Breast epithelium (tissue), 4 donors: ENCODE data around the gene CFAP46. TPM values are rescaled to one million over a fixed set of nuclear protein-coding genes. Genes with fewer than 3 reads are reported as not detected.

ENCODE experiments used
- DNase-seq, 2 donors: peaks; one replicate each; pipeline ENCODE4 v3.0.0-alpha.2; 2019; ENCODE audit warnings: low spot score in 2 of 2
- H3K27ac ChIP-seq, 2 donors: fragments of 200-600 bp; sonication (generic) in 1 of 2; one replicate each; pipeline ENCODE4 v1.5.1; 2016 to 2019; ENCODE audit warnings: mild to moderate bottlenecking in 1 of 2
- H3K27me3 ChIP-seq, 2 donors: fragments of 200-600 bp; sonication (generic) in 1 of 2; one replicate each; pipeline versions ENCODE4 v1.5.1 to v1.6.0; 2017 to 2019; ENCODE audit warnings: control low read depth in 1 of 2, mild to moderate bottlenecking in 1 of 2
- H3K36me3 ChIP-seq: fragments of 200-600 bp; one replicate; pipeline ENCODE4 v1.5.1; 2019
- H3K4me1 ChIP-seq, 2 donors: fragments of 200-600 bp; sonication (generic); one replicate each; pipeline ENCODE4 v1.5.1; 2016 to 2019; ENCODE audit warnings: control low read depth in 1 of 2
- H3K4me3 ChIP-seq, 3 donors: fragments of 200-600 bp; sonication (generic); 1 replicate in 2 of 3; 2 replicates in 1 of 3; pipeline ENCODE4 v1.5.1; 2016 to 2019; ENCODE audit warnings: mild to moderate bottlenecking in 3 of 3, moderate library complexity in 2 of 3
- H3K9me3 ChIP-seq, 2 donors: fragments of 200-600 bp; sonication (generic) in 1 of 2; one replicate each; pipeline ENCODE4 v1.5.1; 2016 to 2019; ENCODE audit warnings: control low read depth in 1 of 2
- POLR2A ChIP-seq: fragments of 450-650 bp; IDR thresholded peaks from one replicate; pipeline ENCODE4 v1.6.1; 2016; ENCODE audit warnings: antibody characterized with exemption, mild to moderate bottlenecking, moderate library complexity
- POLR2AphosphoS5 ChIP-seq, 3 donors: sonication (generic); formaldehyde crosslinking; IDR thresholded peaks; one replicate each; pipeline ENCODE4 v1.6.1; 2017; ENCODE audit warnings: antibody characterized with exemption in 3 of 3
- intact Hi-C: fragments of 100-400 bp; cut with DNase I; formaldehyde crosslinking; loops from one replicate; pipeline ENCODE4 v1.15.1; 2023; ENCODE audit warnings: low total_unique reads
- total RNA-seq, 3 donors: library from RNA; depleted of rRNA; stranded (reverse); fragments of >200 nt; gene quantifications; one replicate each; pipeline ENCODE4 v1.1.0, GENCODE V29; 2016
- TF ChIP-seq, protein P1 (sequence below), 3 donors: fragments of 450-650 bp; IDR thresholded peaks; one replicate each; pipeline ENCODE4 v1.5.1; 2016 to 2017; ENCODE audit warnings: antibody characterized with exemption in 3 of 3, mild to moderate bottlenecking in 3 of 3, moderate library complexity in 3 of 3

CFAP46 gene
- total RNA-seq, 3 donors from 2014 or later: 0.16 to 0.73 (median 0.66) TPM

DNA sequence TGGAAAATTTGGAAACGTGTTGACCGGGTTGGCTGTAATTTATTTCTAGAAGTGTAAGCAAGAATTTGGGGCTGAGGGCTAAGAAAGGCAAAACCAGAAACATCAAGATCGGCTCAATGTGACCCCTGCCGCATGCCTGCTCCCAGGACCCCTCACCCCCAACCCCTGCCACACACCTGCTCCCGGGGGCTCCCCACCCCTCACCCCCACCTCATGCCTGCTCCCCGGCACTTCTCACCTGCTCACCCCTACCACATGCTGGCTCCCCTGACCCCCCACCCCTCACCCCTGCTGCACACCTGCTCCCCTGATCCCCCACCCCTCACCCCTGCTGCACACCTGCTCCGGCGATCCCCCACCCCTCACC is 19.0 kb upstream of the CFAP46 start:
- Histone ChIP-seq H3K9me3 (no peaks in the 10 kb centered on the region), H3K4me1 (no peaks in the 10 kb centered on the region), H3K36me3 (no peaks in the 10 kb centered on the region), H3K4me3 (peak overlapping the region in 1 of 3 donors; percentile 71), H3K27me3 (peaks cover 0 to 3% of the 10 kb centered on the region in 2 donors), H3K27ac (no peak overlapping the region)
- intact Hi-C loops: no loop called here
- peak in 1 of 2 donors; percentile 48 for DNase-seq
- no peak for TF ChIP-seq POLR2A
- no peak for TF ChIP-seq POLR2AphosphoS5 (IDR thresholded peaks at IDR 0.05)
- TF ChIP-seq, protein P1, sequence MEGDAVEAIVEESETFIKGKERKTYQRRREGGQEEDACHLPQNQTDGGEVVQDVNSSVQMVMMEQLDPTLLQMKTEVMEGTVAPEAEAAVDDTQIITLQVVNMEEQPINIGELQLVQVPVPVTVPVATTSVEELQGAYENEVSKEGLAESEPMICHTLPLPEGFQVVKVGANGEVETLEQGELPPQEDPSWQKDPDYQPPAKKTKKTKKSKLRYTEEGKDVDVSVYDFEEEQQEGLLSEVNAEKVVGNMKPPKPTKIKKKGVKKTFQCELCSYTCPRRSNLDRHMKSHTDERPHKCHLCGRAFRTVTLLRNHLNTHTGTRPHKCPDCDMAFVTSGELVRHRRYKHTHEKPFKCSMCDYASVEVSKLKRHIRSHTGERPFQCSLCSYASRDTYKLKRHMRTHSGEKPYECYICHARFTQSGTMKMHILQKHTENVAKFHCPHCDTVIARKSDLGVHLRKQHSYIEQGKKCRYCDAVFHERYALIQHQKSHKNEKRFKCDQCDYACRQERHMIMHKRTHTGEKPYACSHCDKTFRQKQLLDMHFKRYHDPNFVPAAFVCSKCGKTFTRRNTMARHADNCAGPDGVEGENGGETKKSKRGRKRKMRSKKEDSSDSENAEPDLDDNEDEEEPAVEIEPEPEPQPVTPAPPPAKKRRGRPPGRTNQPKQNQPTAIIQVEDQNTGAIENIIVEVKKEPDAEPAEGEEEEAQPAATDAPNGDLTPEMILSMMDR (IDR thresholded peaks at IDR 0.05): no peak

DNA sequence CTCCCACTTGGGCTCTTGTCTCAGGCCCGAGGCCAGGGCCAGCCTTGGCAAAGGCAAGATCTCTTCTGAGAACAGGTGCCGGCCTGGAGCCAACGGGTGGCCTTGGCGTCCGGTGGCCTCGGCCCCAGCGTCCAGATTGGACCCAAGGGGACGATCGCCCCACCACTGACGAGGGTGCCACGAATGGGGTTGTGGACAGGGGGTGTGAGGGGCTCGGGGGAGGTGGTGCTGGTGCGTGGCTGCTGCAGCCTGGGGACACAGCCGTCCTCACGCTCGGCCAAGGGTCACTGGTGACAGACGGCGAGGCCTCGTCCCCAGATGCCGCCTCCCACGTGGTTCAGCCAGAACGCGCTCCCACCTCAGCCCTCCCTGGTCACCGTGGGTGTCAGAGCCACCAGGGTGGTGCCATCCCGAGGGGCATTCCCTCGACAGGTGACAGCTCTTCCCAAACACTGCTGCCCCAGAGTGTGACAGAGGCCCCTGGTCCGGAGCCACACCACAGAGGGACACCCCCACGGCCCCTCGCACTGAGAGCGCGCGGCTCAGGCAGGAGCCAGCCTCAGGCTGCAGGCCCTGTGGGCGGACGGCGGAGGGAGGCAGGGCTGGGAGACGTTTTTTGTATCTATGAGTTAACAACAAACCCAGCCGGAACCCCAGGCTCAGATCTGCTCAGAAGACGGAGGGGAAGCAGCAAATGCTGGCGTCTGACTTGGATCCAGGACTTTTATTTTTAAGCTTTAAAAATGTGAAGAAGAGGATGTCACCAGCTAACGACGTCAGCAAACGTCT is 18.5 kb upstream of the CFAP46 start:
- intact Hi-C loops: no loop called here
- peak in 1 of 2 donors; percentile 48 for DNase-seq
- TF ChIP-seq, protein P1 (IDR thresholded peaks at IDR 0.05): no peak
- no peak for TF ChIP-seq POLR2A
- TF ChIP-seq POLR2AphosphoS5 (IDR thresholded peaks at IDR 0.05): no peak
- H3K36me3 ChIP-seq: no peaks in the 10 kb centered on the region
- no peak overlapping the region for H3K27ac ChIP-seq
- H3K27me3 ChIP-seq: no peaks in the 10 kb centered on the region
- no peak overlapping the region for H3K4me3 ChIP-seq
- H3K9me3 ChIP-seq: no peaks in the 10 kb centered on the region
- H3K4me1 ChIP-seq: no peaks in the 10 kb centered on the region

DNA sequence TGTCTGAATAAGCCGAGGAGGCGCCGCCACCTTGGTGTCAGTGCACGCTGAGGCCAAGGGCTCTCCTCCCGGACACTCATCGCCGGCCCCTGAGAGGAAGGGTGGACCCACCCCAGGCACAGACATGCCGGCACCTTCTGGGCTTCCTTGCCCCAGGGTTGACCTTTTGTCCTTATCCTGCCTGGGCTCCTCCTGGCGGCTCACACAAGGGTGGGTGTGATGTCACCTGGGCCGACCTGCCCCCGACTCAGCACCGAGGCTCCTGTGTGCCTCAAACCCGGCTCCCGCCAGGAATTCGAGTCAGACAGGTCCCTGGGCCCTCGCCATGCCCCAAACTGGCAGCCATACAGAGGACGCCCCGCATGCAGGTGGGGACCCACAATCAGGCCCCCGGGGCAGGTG is 17.7 kb upstream of the CFAP46 start:
- no peak for DNase-seq
- no peak overlapping the region for H3K27ac ChIP-seq

DNA sequence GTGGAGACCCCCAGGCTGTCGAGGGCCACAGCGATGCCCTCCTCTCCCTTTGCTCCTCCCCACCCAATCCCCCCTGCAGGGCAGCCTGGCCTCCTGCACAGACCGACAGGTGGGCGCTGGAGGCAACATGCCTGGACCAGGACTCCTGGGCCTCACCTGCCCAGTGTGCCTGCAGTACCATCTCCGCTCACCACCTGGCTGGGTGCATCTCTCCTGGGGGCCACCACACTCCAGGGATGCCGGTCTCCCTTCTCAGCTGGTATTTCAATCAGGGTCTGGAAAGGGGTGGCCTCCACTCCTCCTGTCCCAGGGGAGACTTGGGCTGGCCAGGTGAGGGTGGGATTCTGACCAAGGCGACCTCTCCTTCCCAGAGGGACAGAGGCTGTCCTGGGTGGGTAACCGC is 17.2 kb upstream of the CFAP46 start:
- no peak overlapping the region for H3K27ac ChIP-seq
- TF ChIP-seq POLR2AphosphoS5 (IDR thresholded peaks at IDR 0.05) (no peak), POLR2A (no peak)
- TF ChIP-seq, protein P1 (IDR thresholded peaks at IDR 0.05): no peak
- H3K4me1 ChIP-seq: no peaks in the 10 kb centered on the region
- intact Hi-C loops: loop anchor here (10.0 kb wide), 1 partner anchor 455 kb away; no protein-coding TSS in a partner anchor
- no peaks in the 10 kb centered on the region for H3K9me3 ChIP-seq
- H3K4me3 ChIP-seq: no peak overlapping the region
- H3K27me3 ChIP-seq: no peaks in the 10 kb centered on the region
- no peak for DNase-seq
- no peaks in the 10 kb centered on the region for H3K36me3 ChIP-seq

More for the DNA sequence above, 17.7 kb upstream of the CFAP46 start:
- H3K9me3 ChIP-seq: no peaks in the 10 kb centered on the region
- H3K4me1 ChIP-seq: no peaks in the 10 kb centered on the region
- TF ChIP-seq POLR2AphosphoS5 (IDR thresholded peaks at IDR 0.05): no peak
- H3K27me3 ChIP-seq: no peaks in the 10 kb centered on the region
- H3K4me3 ChIP-seq: no peak overlapping the region
- intact Hi-C loops: no loop called here
- no peaks in the 10 kb centered on the region for H3K36me3 ChIP-seq

DNA sequence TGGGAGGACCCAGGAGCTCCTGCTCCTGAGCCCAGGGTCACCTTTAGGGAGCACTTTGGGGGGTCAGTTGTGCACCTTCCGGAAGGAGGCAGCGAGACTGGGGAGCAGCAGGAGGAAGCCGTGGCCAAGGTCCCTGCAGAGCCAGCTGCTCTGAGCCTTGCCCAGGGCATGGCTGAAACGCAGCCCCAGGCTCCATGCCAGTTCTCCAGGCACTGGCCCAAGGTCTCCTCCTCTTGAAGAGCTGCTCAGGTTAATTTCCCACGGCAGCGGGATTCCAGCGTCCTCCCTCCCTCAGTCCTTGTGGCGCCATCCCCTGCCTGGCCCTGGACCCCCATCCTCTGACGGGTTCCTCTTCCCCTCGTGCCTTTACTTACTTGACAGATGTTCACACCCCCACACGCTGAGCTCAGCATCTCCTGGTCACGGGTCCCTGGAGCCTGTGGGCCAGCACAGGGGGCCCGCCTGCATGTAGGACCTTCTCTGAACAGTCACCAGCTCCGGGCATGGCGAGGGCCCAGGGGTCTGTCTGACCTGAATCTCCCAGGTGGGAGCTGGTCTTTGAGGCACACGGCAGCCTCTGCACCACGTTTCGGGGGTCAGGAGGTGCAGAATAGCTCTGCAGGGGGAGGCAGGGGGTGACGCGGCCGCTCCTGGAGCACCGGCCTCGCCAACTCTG is 16.7 kb upstream of the CFAP46 start:
- TF ChIP-seq POLR2AphosphoS5 (IDR thresholded peaks at IDR 0.05): no peak
- TF ChIP-seq, protein P1 (IDR thresholded peaks at IDR 0.05): no peak
- TF ChIP-seq POLR2A: no peak
- H3K36me3 ChIP-seq: no peaks in the 10 kb centered on the region
- no peak for DNase-seq
- H3K27ac ChIP-seq: no peak overlapping the region
- intact Hi-C loops: loop anchor here (10.0 kb wide), 1 partner anchor 454 kb away; no protein-coding TSS in a partner anchor
- no peaks in the 10 kb centered on the region for H3K27me3 ChIP-seq
- no peaks in the 10 kb centered on the region for H3K4me1 ChIP-seq
- H3K4me3 ChIP-seq: no peak overlapping the region
- H3K9me3 ChIP-seq: no peaks in the 10 kb centered on the region
